ENCODE measurements around the gene ARHGAP28.
A peak's percentile ranks its signal among the peaks of the same experiment; 100 is the strongest.
"Not testable (repeated sequence)": the region's sequence is repeated elsewhere in the genome, so short reads cannot be mapped to it uniquely, and the experiment has no call there.

ARHGAP28 gene

GRCh38 chr18:6821356-6821755 is 91.8 kb downstream of the ARHGAP28 start:
- no peak for DNase-seq

- not testable (repeated sequence) for DNase-seq
Observed at GRCh38 chr18:6827161-6827560, 97.6 kb downstream of the ARHGAP28 start.

DNA sequence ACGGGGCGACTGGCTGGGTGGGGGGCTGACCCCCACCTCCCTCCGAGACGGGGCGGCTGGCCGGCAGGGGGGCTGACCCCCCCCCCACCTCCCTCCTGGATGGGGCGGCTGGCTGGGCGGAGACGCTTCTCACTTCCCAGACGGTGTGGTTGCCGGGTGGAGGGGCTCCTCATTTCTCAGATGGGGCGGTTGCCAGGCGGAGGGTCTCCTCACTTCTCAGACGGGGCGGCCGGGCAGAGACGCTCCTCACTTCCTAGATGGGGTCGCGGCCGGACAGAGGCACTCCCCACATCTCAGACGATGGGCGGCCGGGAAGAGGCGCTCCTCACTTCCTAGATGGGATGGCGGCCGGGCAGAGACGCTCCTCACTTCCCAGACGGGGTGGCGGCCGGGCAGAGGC is 98.0 kb downstream of the ARHGAP28 start:
- DNase-seq: not testable (repeated sequence)

- no peak for DNase-seq
Observed at GRCh38 chr18:6830916-6831315, 101.4 kb downstream of the ARHGAP28 start.

- DNase-seq: no peak
Observed at GRCh38 chr18:6835345-6835744, 105.8 kb downstream of the ARHGAP28 start.

GRCh38 chr18:6836331-6836730 is 106.8 kb downstream of the ARHGAP28 start:
- DNase-seq: no peak

DNA sequence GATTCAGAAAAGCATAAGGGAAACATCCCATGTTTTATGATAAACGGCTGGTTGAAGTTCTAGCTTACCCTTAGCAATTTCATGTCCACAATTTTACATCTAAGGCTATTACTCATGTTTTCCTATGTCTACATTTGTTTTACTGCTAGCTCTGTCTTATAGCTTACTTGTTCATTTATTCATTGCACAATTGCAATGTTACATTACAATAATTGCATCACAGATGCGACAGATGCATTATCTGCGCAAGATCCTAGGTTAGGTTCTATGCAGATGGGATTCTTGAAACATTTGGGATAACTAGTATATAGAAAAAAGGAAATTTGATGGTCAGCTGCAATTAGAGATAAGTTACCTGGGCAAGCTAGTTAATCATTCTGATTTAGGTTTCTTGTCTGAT is 108.4 kb downstream of the ARHGAP28 start:
- DNase-seq: no peak

DNA sequence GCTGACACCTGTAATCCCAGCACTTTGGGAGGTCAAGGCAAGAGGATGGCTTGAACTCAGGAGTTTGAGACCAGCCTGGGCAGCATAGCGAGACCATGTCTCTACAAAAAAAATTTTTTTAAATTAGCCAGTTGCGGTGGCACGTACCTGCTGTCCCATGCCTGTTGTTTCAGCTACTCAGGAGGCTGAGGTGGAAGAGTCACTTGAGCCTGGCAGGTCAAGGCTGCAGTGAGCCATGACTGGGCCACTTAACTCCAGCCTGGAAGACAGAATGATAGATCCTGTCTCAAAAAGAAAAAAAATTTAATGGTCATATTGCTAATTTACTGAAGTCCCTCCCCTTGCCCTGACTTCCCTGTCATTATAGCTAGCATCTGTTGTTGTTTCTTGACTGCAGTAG is 112.6 kb downstream of the ARHGAP28 start:
- peak in 1 of 3 experiments; percentile 5 for DNase-seq

DNA sequence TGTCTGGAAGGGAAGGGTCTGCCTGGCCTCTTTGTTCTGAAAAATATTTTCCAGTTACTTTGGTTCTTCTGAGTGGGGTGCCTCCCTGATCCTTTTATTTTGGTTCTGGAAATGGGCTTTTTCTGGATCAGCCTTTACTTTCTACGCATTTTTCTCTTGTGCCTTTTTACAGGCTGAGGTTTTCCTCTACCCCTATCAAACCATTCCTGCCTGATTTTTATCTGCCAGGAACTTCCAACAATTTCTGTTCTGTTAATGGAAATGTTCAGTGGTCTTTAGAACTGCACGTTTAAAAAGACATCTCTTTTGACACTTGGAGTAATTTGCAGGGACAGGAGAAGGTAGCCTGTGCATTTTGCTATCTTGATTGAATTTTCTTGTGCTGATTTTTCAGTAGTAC is 113.8 kb downstream of the ARHGAP28 start:
- DNase-seq: no peak

DNA sequence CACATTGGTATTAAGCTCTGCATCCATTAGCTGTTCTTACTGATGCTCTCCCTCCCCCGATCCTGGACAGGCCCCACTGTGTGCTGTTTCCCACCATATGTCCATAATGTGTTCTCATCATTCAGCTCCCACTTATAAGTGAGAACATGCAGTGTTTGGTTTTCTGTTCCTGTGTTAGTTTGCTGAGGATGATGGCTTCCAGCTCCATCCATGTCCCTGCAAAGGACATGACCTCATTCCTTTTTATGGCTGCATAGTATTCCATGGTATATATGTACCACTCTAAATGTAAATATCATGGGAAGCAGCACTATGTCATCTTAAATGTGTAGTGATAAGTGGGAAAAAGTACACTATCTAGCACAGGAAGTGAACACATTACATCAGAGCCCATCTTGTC is 116.0 kb downstream of the ARHGAP28 start:
- DNase-seq: not testable (repeated sequence)

GRCh38 chr18:6850396-6850795 is 120.9 kb downstream of the ARHGAP28 start:
- no peak for DNase-seq

- DNase-seq: no peak
Observed at GRCh38 chr18:6851480-6851879, 122.0 kb downstream of the ARHGAP28 start.

GRCh38 chr18:6854811-6855210 is 125.3 kb downstream of the ARHGAP28 start:
- no peak for DNase-seq

DNA sequence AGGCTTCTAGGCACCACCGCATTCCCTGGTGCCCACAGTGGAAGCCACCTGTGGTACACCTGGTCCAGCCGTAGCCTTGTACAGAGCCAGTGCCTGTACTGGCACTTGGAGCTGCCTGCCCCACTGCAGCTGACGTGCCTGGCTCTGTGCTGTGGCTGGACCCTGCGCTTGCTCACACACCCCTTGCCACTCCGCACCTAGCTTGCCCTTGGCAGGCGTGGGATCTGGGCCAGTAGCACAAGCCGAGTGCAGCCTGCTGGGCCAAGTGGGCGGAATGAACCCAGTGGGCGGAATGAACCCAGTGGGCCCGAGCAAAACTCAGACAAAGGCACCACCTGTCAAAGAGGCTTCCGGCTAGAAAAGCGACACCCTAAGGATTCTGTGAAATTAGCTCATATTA is 126.3 kb downstream of the ARHGAP28 start:
- DNase-seq: no peak

DNA sequence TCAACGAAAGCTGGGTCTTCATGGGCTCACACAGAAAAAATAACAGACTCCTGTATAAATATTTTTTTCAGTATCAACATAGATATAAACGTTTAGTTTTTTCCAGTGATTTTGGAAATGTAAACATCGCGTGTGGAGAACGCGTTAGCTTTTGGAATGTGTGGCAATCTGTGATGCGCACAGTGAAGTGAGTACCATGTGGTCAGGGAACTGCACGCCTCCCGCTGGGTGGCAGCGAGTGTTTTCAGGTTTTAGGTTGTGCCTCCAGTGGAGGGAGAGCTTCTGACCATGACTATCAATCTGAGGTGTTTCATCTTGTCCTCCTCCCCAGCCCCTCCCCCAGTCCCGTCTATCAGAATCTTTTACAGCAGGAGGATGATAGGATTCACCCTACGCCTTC is 127.8 kb downstream of the ARHGAP28 start:
- DNase-seq: no peak

DNA sequence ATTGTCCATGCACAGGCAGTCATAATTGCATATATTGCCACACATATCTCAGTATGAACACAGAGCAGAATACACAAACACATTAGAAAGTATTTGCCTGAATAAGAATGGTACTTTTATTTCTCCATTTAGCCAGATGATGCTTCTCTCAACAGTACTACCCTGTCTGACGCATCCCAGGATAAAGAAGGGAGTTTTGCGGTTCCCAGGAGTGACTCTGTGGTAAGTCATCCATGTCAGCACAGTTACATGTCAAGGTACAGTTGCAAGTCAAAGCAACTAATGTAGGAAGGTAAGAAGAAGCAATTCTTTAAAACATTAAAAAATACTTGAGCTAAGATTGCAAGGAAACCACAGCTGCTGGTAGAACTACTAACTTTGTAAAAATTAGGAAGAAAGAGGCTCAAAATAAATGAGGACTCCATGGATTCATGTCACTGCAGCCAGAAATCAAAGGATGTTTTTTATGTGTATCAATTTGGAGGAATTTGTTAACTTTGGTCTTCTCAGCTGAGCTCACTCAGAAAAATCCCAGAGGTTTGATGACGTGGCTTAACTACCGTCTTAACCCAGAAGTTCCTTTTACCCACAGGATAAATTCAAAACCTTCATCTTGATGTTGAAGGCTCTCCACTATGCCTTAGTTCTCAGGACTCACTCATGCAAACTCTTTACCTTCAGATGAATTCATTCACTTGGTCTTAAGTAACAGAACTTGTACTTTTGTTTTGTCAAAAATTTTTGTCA is 130.3 kb downstream of the ARHGAP28 start:
- DNase-seq: no peak

- no peak for DNase-seq
Observed at GRCh38 chr18:6860804-6861448, 131.4 kb downstream of the ARHGAP28 start.

DNA sequence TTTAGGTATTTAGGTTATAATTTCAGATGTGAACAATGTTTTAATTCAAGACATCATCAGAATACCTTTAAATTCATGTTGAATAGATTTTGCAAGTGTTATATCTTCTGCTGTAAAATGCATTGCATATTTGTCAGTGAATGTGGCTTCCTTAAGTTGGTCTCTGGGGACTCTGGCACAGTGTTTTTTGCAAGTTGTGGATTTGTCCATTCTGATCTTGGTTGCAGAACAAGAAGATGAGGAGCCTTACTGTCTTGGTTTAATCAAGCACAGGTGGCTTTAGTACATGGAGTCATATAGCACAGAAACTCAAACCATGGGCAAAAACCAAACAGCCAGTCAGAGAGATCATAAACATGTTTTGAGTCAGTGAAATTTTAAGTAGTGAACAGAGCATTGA is 135.7 kb downstream of the ARHGAP28 start:
- DNase-seq: no peak

GRCh38 chr18:6866552-6867085 is 137.1 kb downstream of the ARHGAP28 start:
- DNase-seq: peak in 2 of 3 experiments; percentile 24 to 31

DNA sequence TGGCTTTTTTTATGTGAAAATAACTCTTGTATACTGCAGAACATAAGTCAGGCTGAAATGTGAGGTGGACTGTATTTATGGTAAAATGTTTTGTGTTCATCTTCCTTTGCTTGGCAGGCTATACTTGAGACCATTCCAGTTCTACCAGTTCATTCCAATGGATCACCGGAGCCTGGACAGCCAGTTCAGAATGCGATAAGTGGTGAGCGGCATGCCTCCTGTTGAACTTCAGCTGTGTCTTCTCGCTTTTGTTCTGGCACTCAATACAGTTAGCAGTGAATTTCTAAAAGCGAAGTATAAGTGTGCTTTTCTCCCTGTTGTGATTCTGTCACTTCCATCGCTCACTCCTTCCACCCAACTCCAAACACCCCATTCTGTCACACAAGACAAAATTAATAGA is 138.5 kb downstream of the ARHGAP28 start:
- no peak for DNase-seq

DNA sequence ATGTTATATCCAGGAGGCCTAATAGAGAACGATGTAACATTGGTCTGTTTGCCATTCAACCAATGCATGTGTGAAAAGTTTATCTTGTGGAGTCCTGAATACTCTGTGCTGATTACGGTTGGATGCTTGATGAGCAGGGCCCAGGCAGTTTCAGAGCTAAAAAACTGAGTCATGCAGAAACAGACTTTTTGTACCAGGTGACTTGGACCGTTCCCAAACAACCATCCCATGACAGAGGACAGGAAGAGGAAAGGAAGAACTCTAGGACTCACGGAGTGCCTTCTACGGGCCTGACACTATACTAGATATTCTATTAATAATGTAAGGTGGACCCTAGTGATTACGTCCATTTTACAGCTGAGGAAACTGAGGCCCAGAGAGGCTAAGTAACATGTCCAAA is 142.1 kb downstream of the ARHGAP28 start:
- DNase-seq: no peak

DNA sequence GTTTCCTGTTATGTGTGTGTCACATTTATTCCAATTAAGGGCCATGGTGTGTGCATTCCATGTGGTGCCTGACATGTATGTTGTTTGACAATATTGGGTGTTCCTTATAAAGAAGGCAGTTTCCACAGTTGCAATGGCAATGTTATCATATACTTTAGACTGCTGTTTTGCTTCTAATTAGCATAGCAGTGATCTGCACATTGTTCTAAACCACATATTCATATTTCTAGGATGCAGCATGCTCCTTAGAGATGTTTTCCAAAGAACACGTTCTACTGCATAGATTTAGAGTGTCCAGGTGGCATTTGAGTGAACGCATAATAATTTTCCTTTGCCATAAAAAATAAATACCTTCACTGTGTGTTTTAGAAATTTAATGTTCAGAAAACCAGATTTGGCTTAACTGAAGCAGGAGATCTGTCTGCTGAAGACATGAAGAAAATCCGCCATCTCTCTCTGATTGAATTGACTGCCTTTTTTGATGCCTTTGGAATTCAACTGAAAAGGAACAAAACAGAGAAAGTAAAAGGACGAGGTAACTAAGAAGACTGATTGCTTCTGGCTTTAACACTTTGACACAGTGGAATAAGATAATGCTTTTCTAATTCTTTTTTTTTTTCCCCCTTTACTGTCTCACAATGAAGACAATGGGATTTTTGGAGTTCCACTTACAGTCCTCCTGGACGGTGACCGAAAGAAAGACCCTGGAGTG is 143.7 kb downstream of the ARHGAP28 start:
- DNase-seq: no peak

DNA sequence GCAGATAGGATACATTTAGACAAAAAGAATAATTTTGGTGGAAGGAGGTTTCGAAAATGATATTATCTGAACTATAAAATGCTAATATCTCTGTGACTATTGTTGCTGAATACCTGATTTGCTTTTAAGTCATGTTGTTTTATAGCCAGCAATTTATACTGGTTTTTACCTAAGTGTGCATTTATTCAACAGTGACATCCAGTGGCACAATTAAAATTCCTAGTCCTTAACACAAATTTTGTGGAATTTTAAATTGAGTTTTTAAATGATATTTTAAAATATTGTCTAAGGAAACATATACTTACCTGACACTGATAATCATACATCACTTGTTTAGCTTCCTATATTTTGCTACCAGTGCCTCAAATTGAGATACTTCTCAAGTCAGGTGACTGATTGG is 144.8 kb downstream of the ARHGAP28 start:
- DNase-seq: no peak

DNA sequence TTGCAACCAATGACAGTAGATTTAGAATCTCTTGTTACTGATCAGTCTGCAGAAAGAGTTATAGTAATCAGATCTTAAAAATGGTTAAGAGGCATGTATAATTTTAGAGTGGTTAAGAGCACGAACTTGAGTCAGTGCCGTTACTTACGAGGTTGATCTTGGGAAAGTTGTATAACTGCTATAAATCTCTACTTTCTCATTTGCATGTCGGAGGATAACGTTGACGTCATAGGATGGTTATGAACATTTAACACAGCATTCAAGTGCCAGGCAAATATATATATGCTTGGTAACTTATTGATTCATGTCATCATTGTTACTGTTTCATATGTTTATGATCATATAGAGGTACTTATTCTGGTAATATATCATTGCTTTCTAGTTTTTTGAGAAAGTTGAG is 146.2 kb downstream of the ARHGAP28 start:
- DNase-seq: no peak

Data from NCI-H1417 (cell line).